Neutrophil (primary cell): ENCODE measurements around the gene TDP1.

ENCODE experiments used
- H3K27ac ChIP-seq: fragments of 200-600 bp; sonication (generic); 2 replicates; pipeline ENCODE4 v1.5.1; 2016; ENCODE audit warnings: mild to moderate bottlenecking, moderate library complexity
- H3K27me3 ChIP-seq: fragments of 200-600 bp; sonication (generic); 2 replicates; pipeline ENCODE4 v1.6.0; 2016; ENCODE audit warnings: mild to moderate bottlenecking
- H3K36me3 ChIP-seq: fragments of 200-600 bp; sonication (generic); 2 replicates; pipeline ENCODE4 v1.5.1; 2017
- H3K4me1 ChIP-seq, 2 experiments: fragments of 200-600 bp in 1 of 2; sonication (generic) in 1 of 2; 1 replicate in 1 of 2; 2 replicates in 1 of 2; pipeline versions ENCODE4 v1.5.1 to v1.6.1; 2013 to 2016; ENCODE audit warnings: low read depth in 1 of 2, low read length in 1 of 2, mild to moderate bottlenecking in 1 of 2, moderate library complexity in 1 of 2; ENCODE audit not compliant: control insufficient read depth in 1 of 2, insufficient read depth in 1 of 2
- H3K4me3 ChIP-seq, 2 experiments: fragments of 200-600 bp in 1 of 2; sonication (generic) in 1 of 2; 1 replicate in 1 of 2; 2 replicates in 1 of 2; pipeline ENCODE4 v1.5.1; 2013 to 2016; ENCODE audit warnings: low read depth in 1 of 2, low read length in 1 of 2, mild to moderate bottlenecking in 1 of 2, moderate library complexity in 1 of 2
- H3K9me3 ChIP-seq: fragments of 200-600 bp; sonication (generic); 2 replicates; pipeline ENCODE4 v1.5.1; 2016
- CTCF ChIP-seq: fragments of 200-600 bp; sonication (generic); IDR thresholded peaks from 2 replicates; pipeline ENCODE4 v1.5.1; 2016; ENCODE audit warnings: antibody characterized with exemption

The TDP1 gene

GRCh38 chr14:89918721-89919120, 37.0 kb upstream of the TDP1 start:
- H3K4me1 ChIP-seq: peaks cover 0 to 5% of the 10 kb centered on the region in 2 experiments
- H3K36me3 ChIP-seq: no peaks in the 10 kb centered on the region
- no peak overlapping the region for H3K27ac ChIP-seq
- no peak overlapping the region for H3K4me3 ChIP-seq
- H3K27me3 ChIP-seq: no peaks in the 10 kb centered on the region
- TF ChIP-seq CTCF: no peak
- H3K9me3 ChIP-seq: no peaks in the 10 kb centered on the region

GRCh38 chr14:89920056-89920455, 35.7 kb upstream of the TDP1 start:
- Histone ChIP-seq H3K27ac (no peak overlapping the region), H3K27me3 (no peaks in the 10 kb centered on the region), H3K4me1 (peaks cover 0 to 2% of the 10 kb centered on the region in 2 experiments), H3K4me3 (no peak overlapping the region), H3K36me3 (no peaks in the 10 kb centered on the region), H3K9me3 (no peaks in the 10 kb centered on the region)
- no peak for TF ChIP-seq CTCF

GRCh38 chr14:89921346-89921745, 34.4 kb upstream of the TDP1 start:
- Histone ChIP-seq H3K36me3 (no peaks in the 10 kb centered on the region), H3K9me3 (no peaks in the 10 kb centered on the region), H3K4me3 (no peak overlapping the region), H3K27me3 (no peaks in the 10 kb centered on the region), H3K4me1 (no peaks in the 10 kb centered on the region), H3K27ac (no peak overlapping the region)
- no peak for TF ChIP-seq CTCF

GRCh38 chr14:89922031-89922907, 33.5 kb upstream of the TDP1 start:
- H3K27ac ChIP-seq: no peak overlapping the region

GRCh38 chr14:89924268-89924667, 31.5 kb upstream of the TDP1 start:
- Histone ChIP-seq H3K4me1 (no peaks in the 10 kb centered on the region), H3K4me3 (no peak overlapping the region), H3K36me3 (peaks cover under 1% of the 10 kb centered on the region), H3K9me3 (no peaks in the 10 kb centered on the region), H3K27me3 (no peaks in the 10 kb centered on the region), H3K27ac (no peak overlapping the region)
- TF ChIP-seq CTCF: no peak

More at GRCh38 chr14:89922031-89922907, 33.5 kb upstream of the TDP1 start:
- TF ChIP-seq CTCF: no peak
- Histone ChIP-seq H3K4me3 (no peak overlapping the region), H3K27me3 (no peaks in the 10 kb centered on the region), H3K36me3 (no peaks in the 10 kb centered on the region), H3K4me1 (no peaks in the 10 kb centered on the region), H3K9me3 (no peaks in the 10 kb centered on the region)
